ENCODE results near the gene STAT4.

Gene STAT4

DNA sequence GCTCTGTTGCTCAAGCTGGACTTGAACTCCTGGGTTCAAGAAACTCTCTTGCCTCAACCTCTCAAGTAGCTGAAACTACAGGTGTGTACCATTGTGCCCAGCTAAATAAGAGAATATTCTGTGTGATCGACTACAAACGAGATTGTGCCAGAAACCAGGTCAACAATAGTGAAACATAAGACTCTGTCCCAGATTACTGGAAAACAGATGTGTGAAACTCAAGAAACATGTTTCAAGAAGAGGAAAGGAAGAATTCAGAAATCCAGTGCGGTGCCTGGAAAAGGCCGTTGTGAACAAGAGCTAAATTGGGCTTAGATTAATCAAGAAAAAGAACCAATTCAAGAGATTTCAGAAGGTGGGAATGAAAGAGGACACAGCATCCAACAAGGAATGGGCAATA is 113.4 kb downstream of the STAT4 start:
- H3K9ac ChIP-seq (ENCODE audit: low read depth in 1 of 2, low read length in 2 of 2), result no peak overlapping the region
- no peak overlapping the region for H3K4me3 ChIP-seq (ENCODE audit: low read depth in 1 of 2, low read length in 2 of 2)
- no peaks in the 10 kb centered on the region for H3K27me3 ChIP-seq (ENCODE audit: control insufficient read depth in 1 of 2, insufficient read depth in 2 of 2, low read length in 2 of 2)
- H3K27ac ChIP-seq (ENCODE audit: low read depth, low read length), result no peak overlapping the region
- no peaks in the 10 kb centered on the region for H3K36me3 ChIP-seq (ENCODE audit: control insufficient read depth in 1 of 2, insufficient read depth in 2 of 2, low read length in 2 of 2)
- no peaks in the 10 kb centered on the region for H3K9me3 ChIP-seq (ENCODE audit: control insufficient read depth in 1 of 2, low read length in 2 of 2)
- peaks cover 0 to 5% of the 10 kb centered on the region in 2 donors for H3K4me1 ChIP-seq (ENCODE audit: control insufficient read depth in 1 of 2, insufficient read depth in 2 of 2, low read length in 2 of 2)

DNA sequence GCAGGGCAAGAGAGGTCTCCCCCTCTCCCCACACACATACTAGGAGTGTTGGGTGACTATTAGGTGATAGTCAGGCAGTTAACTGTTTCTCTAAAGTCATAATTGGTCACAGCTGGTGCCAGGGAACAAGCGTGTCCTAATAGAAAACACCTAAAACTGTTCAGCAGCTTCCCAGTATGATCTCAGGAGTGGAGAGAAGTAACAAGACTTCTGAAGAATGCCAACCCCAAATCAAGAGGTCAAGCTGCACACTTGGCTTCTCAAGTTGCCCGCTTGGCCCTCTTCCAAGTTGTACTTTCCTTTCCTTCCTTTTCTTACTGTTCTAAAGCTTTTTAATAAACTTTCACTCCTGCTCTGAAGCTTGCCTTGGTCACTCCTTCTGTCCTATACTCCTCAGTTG is 114.4 kb downstream of the STAT4 start:
- no peaks in the 10 kb centered on the region for H3K36me3 ChIP-seq (ENCODE audit: control insufficient read depth in 1 of 2, insufficient read depth in 2 of 2, low read length in 2 of 2)
- no peak overlapping the region for H3K4me3 ChIP-seq (ENCODE audit: low read depth in 1 of 2, low read length in 2 of 2)
- H3K4me1 ChIP-seq (ENCODE audit: control insufficient read depth in 1 of 2, insufficient read depth in 2 of 2, low read length in 2 of 2), result peaks cover 0 to 1% of the 10 kb centered on the region in 2 donors
- H3K27me3 ChIP-seq (ENCODE audit: control insufficient read depth in 1 of 2, insufficient read depth in 2 of 2, low read length in 2 of 2), result no peaks in the 10 kb centered on the region
- no peak overlapping the region for H3K9ac ChIP-seq (ENCODE audit: low read depth in 1 of 2, low read length in 2 of 2)
- H3K9me3 ChIP-seq (ENCODE audit: control insufficient read depth in 1 of 2, low read length in 2 of 2), result no peaks in the 10 kb centered on the region
- H3K27ac ChIP-seq (ENCODE audit: low read depth, low read length), result no peak overlapping the region

DNA sequence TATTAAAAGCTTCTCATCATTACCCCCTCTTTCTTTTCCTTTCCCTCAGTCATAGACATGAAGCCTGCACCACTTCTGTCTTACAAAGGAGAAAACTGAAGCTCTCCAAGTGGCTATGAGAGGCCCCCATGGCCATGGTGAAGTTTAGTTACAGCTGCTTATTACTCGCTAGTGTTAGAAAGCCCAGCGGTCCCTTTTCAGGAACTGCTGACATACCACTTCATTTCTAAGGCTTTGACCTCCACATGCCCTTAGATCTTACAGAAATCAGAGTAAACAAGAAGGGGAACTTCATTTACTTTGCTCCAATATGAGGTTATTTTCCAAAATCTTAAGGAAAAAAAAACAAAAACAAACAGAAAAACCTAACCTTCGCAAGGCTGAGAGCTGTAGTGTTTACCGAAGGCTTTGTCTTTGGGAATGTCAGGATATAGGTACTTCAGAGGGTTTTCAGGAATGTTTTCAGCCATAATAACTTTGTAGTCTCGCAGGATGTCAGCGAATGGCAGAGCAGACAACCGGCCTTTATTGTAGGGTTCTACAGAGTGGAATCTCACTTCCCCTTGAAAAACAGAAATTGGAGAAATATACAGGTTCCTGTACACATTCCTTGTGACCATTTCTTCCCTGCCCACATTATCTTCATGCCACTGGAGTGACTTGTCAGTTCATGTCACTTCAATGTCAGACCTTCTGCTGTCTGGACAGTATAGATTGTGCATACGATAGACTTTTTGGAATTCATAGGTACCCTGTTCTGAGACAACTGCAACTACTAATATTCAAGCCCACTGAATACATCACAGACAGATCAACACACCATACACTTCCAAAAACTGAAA is 118.0 kb downstream of the STAT4 start:
- H3K9me3 ChIP-seq (ENCODE audit: control insufficient read depth in 1 of 2, low read length in 2 of 2), result no peaks in the 10 kb centered on the region
- no peak overlapping the region for H3K27ac ChIP-seq (ENCODE audit: low read depth, low read length)
- no peak overlapping the region for H3K4me3 ChIP-seq (ENCODE audit: low read depth in 1 of 2, low read length in 2 of 2)
- no peaks in the 10 kb centered on the region for H3K36me3 ChIP-seq (ENCODE audit: control insufficient read depth in 1 of 2, insufficient read depth in 2 of 2, low read length in 2 of 2)
- no peaks in the 10 kb centered on the region for H3K27me3 ChIP-seq (ENCODE audit: control insufficient read depth in 1 of 2, insufficient read depth in 2 of 2, low read length in 2 of 2)
- H3K4me1 ChIP-seq (ENCODE audit: control insufficient read depth in 1 of 2, insufficient read depth in 2 of 2, low read length in 2 of 2), result peaks cover 6 to 7% of the 10 kb centered on the region in 2 donors
- H3K9ac ChIP-seq (ENCODE audit: low read depth in 1 of 2, low read length in 2 of 2), result no peak overlapping the region

DNA sequence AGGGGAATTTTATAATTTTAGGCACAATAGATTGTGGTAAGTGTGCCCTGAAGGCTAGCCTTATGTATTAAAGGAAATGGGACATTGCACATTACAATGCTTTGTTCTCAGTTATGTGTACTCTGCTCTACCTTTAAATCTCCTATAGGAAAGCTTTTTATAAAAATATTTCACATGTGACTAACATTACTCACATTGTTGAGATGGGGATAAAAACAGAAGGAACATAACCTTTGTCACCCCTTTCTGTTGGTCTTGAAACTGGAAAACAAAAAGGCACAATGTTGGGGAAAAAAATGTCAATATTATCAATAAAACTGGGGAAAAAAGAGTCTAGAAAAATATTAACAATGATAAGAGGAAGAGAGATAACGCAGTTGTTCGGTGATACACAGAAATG is 119.5 kb downstream of the STAT4 start:
- Histone ChIP-seq H3K27ac (ENCODE audit: low read depth, low read length) (no peak overlapping the region), H3K36me3 (ENCODE audit: control insufficient read depth in 1 of 2, insufficient read depth in 2 of 2, low read length in 2 of 2) (no peaks in the 10 kb centered on the region), H3K4me3 (ENCODE audit: low read depth in 1 of 2, low read length in 2 of 2) (no peak overlapping the region), H3K9me3 (ENCODE audit: control insufficient read depth in 1 of 2, low read length in 2 of 2) (no peaks in the 10 kb centered on the region), H3K27me3 (ENCODE audit: control insufficient read depth in 1 of 2, insufficient read depth in 2 of 2, low read length in 2 of 2) (no peaks in the 10 kb centered on the region), H3K4me1 (ENCODE audit: control insufficient read depth in 1 of 2, insufficient read depth in 2 of 2, low read length in 2 of 2) (peaks cover 6 to 10% of the 10 kb centered on the region in 2 donors), H3K9ac (ENCODE audit: low read depth in 1 of 2, low read length in 2 of 2) (no peak overlapping the region)

DNA sequence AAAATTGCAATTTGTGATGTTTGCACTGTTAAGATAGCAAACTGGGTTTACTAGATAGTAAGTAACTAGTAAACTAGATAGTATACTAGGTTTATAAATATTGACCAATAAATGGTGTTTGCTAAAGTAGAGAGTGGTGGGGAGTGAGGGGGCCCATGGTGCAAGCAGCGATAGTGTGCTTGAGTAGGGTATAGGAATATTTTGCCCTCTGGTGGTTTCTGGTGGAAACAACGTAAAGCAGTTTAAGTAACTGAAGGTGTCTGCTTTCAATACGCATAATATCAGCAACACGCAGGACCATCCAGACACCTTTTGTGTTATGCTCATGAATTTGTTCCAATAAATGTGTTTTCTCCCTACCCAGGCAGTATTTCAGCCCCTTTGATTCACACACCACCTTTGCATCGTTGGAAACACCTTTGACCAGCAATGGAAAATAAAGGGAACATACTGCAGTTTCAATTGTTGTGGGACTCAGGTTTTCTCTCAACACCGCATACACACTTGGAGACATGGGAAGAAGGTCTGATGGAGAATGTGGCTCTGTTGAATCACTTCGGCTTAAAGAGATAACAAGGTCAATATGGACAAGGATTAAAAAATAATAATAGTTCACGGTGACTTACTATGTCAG is 120.2 kb downstream of the STAT4 start:
- no peaks in the 10 kb centered on the region for H3K36me3 ChIP-seq (ENCODE audit: control insufficient read depth in 1 of 2, insufficient read depth in 2 of 2, low read length in 2 of 2)
- no peak overlapping the region for H3K9ac ChIP-seq (ENCODE audit: low read depth in 1 of 2, low read length in 2 of 2)
- no peaks in the 10 kb centered on the region for H3K9me3 ChIP-seq (ENCODE audit: control insufficient read depth in 1 of 2, low read length in 2 of 2)
- H3K27ac ChIP-seq (ENCODE audit: low read depth, low read length), result no peak overlapping the region
- H3K4me1 ChIP-seq (ENCODE audit: control insufficient read depth in 1 of 2, insufficient read depth in 2 of 2, low read length in 2 of 2), result peaks cover 6 to 14% of the 10 kb centered on the region in 2 donors
- H3K27me3 ChIP-seq (ENCODE audit: control insufficient read depth in 1 of 2, insufficient read depth in 2 of 2, low read length in 2 of 2), result no peaks in the 10 kb centered on the region
- peak overlapping the region; percentile 11 to 40 for H3K4me3 ChIP-seq (ENCODE audit: low read depth in 1 of 2, low read length in 2 of 2)

DNA sequence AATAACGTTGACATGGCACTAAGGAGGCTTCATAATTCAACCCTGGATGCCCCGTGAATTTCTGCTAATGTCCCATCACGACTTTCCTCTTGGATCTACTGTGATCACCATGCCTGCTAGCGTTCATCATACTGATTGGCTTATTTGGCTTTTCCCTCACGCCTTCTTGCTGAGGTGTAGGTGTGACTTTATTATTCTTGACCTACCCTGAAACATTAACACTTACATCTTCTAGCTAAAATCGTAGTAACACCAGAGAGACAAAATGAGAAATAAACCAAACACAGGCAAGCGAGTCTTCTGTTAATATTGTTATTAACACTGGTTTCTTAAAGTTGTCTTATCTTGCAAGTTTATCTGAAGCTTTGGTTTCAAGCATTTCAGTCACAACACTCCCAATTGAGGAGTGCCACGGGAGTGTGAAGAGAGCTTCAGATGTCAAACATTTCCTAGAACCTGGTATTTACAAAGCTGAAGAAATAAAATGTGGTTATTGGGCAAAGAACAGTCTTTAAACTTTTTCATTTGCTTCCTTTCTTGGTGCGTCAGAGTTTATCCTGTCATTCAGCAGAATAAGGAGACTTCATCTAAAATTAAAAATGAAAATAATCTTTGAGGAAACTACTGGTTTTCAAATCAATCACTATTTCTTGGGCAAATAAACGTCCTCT is 121.4 kb downstream of the STAT4 start:
- no peaks in the 10 kb centered on the region for H3K27me3 ChIP-seq (ENCODE audit: control insufficient read depth in 1 of 2, insufficient read depth in 2 of 2, low read length in 2 of 2)
- peaks cover 6 to 14% of the 10 kb centered on the region in 2 donors for H3K4me1 ChIP-seq (ENCODE audit: control insufficient read depth in 1 of 2, insufficient read depth in 2 of 2, low read length in 2 of 2)
- H3K27ac ChIP-seq (ENCODE audit: low read depth, low read length), result no peak overlapping the region
- H3K9ac ChIP-seq (ENCODE audit: low read depth in 1 of 2, low read length in 2 of 2), result no peak overlapping the region
- H3K9me3 ChIP-seq (ENCODE audit: control insufficient read depth in 1 of 2, low read length in 2 of 2), result no peaks in the 10 kb centered on the region
- H3K36me3 ChIP-seq (ENCODE audit: control insufficient read depth in 1 of 2, insufficient read depth in 2 of 2, low read length in 2 of 2), result no peaks in the 10 kb centered on the region
- H3K4me3 ChIP-seq (ENCODE audit: low read depth in 1 of 2, low read length in 2 of 2), result no peak overlapping the region

DNA sequence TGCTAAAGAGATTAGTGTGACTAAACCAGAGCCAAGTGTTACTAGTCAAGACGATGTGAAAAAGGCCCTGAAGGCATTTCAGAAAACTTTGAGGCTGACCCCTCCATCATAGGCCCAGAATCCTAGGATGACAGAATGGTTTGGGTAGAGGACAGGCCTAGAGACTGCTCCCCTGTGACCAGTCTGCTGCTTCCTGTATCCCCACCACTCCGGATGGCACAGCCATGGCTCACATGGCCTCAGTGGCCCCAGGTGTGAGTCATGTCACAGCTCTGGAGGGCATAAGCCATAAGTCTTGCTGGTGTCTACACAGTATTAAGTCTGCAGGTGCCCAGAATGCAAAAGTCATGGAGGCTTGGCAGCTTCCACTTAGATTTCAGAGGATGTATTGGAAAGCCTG is 124.4 kb downstream of the STAT4 start:
- Histone ChIP-seq H3K27ac (ENCODE audit: low read depth, low read length) (no peak overlapping the region), H3K4me1 (ENCODE audit: control insufficient read depth in 1 of 2, insufficient read depth in 2 of 2, low read length in 2 of 2) (peaks cover 19 to 20% of the 10 kb centered on the region in 2 donors), H3K9ac (ENCODE audit: low read depth in 1 of 2, low read length in 2 of 2) (no peak overlapping the region)

DNA sequence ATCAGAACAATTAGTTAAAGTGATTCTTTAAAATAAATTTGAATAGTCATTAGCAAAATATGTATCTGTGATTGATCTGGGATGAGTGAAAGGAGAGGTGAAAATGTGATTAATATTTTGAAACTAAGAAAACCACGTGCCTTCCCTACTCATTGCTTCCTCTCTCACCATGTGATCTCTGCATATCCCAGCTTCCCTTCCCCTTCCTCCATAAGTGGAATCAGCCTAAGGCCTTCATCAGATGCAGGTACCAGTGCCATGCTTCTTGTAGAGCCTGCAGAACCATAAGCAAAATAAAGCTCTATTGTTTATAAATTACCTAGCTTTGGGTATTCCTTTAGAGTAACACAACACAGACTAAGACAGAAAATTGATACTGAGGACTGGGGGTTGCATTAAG is 125.7 kb downstream of the STAT4 start:
- H3K27ac ChIP-seq (ENCODE audit: low read depth, low read length), result no peak overlapping the region
- no peaks in the 10 kb centered on the region for H3K9me3 ChIP-seq (ENCODE audit: control insufficient read depth in 1 of 2, low read length in 2 of 2)
- no peak overlapping the region for H3K4me3 ChIP-seq (ENCODE audit: low read depth in 1 of 2, low read length in 2 of 2)
- H3K27me3 ChIP-seq (ENCODE audit: control insufficient read depth in 1 of 2, insufficient read depth in 2 of 2, low read length in 2 of 2), result no peaks in the 10 kb centered on the region
- no peaks in the 10 kb centered on the region for H3K36me3 ChIP-seq (ENCODE audit: control insufficient read depth in 1 of 2, insufficient read depth in 2 of 2, low read length in 2 of 2)
- H3K9ac ChIP-seq (ENCODE audit: low read depth in 1 of 2, low read length in 2 of 2), result no peak overlapping the region
- peaks cover 17 to 21% of the 10 kb centered on the region in 2 donors for H3K4me1 ChIP-seq (ENCODE audit: control insufficient read depth in 1 of 2, insufficient read depth in 2 of 2, low read length in 2 of 2)

More for the DNA sequence above, 124.4 kb downstream of the STAT4 start:
- H3K4me3 ChIP-seq (ENCODE audit: low read depth in 1 of 2, low read length in 2 of 2), result no peak overlapping the region
- H3K27me3 ChIP-seq (ENCODE audit: control insufficient read depth in 1 of 2, insufficient read depth in 2 of 2, low read length in 2 of 2), result no peaks in the 10 kb centered on the region
- no peaks in the 10 kb centered on the region for H3K9me3 ChIP-seq (ENCODE audit: control insufficient read depth in 1 of 2, low read length in 2 of 2)
- H3K36me3 ChIP-seq (ENCODE audit: control insufficient read depth in 1 of 2, insufficient read depth in 2 of 2, low read length in 2 of 2), result no peaks in the 10 kb centered on the region

DNA sequence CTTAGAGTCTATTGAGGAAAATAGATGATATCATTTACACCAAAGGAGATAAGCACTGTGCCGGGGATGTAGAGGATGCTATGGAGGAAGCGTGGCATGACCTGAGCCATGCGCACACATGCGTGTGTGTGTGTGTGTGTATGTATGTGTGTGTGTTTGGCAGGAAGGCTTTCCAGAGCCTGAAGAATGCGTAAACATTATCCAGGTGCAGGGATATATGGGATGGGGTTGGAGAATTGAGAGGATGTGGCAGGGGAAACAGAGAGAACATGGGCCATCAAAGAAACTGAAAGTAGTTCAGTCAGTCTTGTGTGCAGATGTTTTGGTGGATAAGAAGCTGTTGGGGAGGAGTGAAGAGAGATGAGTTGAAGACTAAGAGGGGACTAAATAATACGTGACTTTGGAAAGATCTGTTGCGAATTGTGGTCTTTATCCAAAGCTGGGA is 127.5 kb downstream of the STAT4 start:
- Histone ChIP-seq H3K4me3 (ENCODE audit: low read depth in 1 of 2, low read length in 2 of 2) (peak overlapping the region in 1 of 2 donors; percentile 38), H3K9ac (ENCODE audit: low read depth in 1 of 2, low read length in 2 of 2) (no peak overlapping the region), H3K4me1 (ENCODE audit: control insufficient read depth in 1 of 2, insufficient read depth in 2 of 2, low read length in 2 of 2) (peaks cover 20 to 29% of the 10 kb centered on the region in 2 donors), H3K27me3 (ENCODE audit: control insufficient read depth in 1 of 2, insufficient read depth in 2 of 2, low read length in 2 of 2) (no peaks in the 10 kb centered on the region), H3K36me3 (ENCODE audit: control insufficient read depth in 1 of 2, insufficient read depth in 2 of 2, low read length in 2 of 2) (no peaks in the 10 kb centered on the region), H3K27ac (ENCODE audit: low read depth, low read length) (no peak overlapping the region), H3K9me3 (ENCODE audit: control insufficient read depth in 1 of 2, low read length in 2 of 2) (no peaks in the 10 kb centered on the region)

All from duodenal mucosa (tissue), 2 donors.